H1 (cell line): ENCODE data around the gene OPN3. TPM values are rescaled to one million over a fixed set of nuclear protein-coding genes. Genes with fewer than 3 reads are reported as not detected.

Experiments used
- CTCF ChIA-PET: fragments of 300-600 bp; sonication (Branson Sonifier 250); formaldehyde crosslinking; loops from one replicate; lab custom pipeline; 2021; ENCODE audit not compliant: partially characterized antibody; lab: Charles Lee
- POLR2A ChIA-PET: fragments of 300-600 bp; sonication (Branson Sonifier 250); formaldehyde crosslinking; loops from one replicate; lab custom pipeline; 2021; ENCODE audit warnings: inconsistent platforms; ENCODE audit not compliant: partially characterized antibody; lab: Charles Lee
- DNase-seq, 2 experiments: peaks; one replicate each; pipeline versions ENCODE4 v3.0.0 to v3.0.0-alpha.2; 2010 to 2022; ENCODE audit warnings: low spot score in 2 of 2, low read depth in 1 of 2, mixed read lengths in 1 of 2
- FAIRE-seq: peaks from 2 replicates; lab custom pipeline; 2011; peaks lifted over from hg19 to GRCh38; lab: Jason Lieb, UNC
- H2AFZ ChIP-seq: 2 replicates; pipeline ENCODE4 v1.8.1; 2012; ENCODE audit warnings: low read length, inconsistent platforms
- H2AK5ac ChIP-seq: 2 replicates; pipeline ENCODE4 v1.6.1; 2013; ENCODE audit warnings: low read depth, low read length
- H2BK120ac ChIP-seq: replicated peaks from 2 replicates; pipeline ENCODE3; 2013; ENCODE audit warnings: low read depth, low read length, inconsistent platforms
- H2BK12ac ChIP-seq: 2 replicates; pipeline ENCODE4 v1.6.1; 2013; ENCODE audit warnings: low read depth, low read length
- H2BK15ac ChIP-seq: 2 replicates; pipeline ENCODE4 v1.6.1; 2013; ENCODE audit warnings: low read length
- H2BK20ac ChIP-seq: 2 replicates; pipeline ENCODE4 v1.6.1; 2013; ENCODE audit warnings: low read length
- H2BK5ac ChIP-seq: 2 replicates; pipeline ENCODE4 v1.6.1; 2013; ENCODE audit warnings: low read depth, low read length
- H3K14ac ChIP-seq: 2 replicates; pipeline ENCODE4 v1.6.1; 2013; ENCODE audit warnings: inconsistent platforms; ENCODE audit not compliant: insufficient read length
- H3K18ac ChIP-seq: 2 replicates; pipeline ENCODE4 v1.6.1; 2013; ENCODE audit warnings: low read length; ENCODE audit errors: extremely low read depth
- H3K23ac ChIP-seq: 2 replicates; pipeline ENCODE4 v1.6.1; 2013; ENCODE audit warnings: inconsistent platforms; ENCODE audit not compliant: insufficient read length
- H3K23me2 ChIP-seq: 2 replicates; pipeline ENCODE4 v1.6.1; 2013; ENCODE audit warnings: low read depth, low read length
- H3K27ac ChIP-seq: 2 replicates; pipeline ENCODE4 v1.6.1; 2011; ENCODE audit warnings: low read depth, low read length, inconsistent platforms
- H3K27me3 ChIP-seq, 4 experiments: replicated peaks in 1 of 4; 1 replicate in 1 of 4; 2 replicates in 3 of 4; pipeline versions ENCODE4 v1.6.1 to v1.8.1; 2011 to 2013; ENCODE audit warnings: low read length in 3 of 4, mild to moderate bottlenecking in 3 of 4, inconsistent platforms in 2 of 4, mixed read lengths in 2 of 4, moderate library complexity in 1 of 4; ENCODE audit not compliant: control insufficient read depth in 3 of 4, insufficient read depth in 3 of 4; ENCODE audit errors: extremely low read depth in 1 of 4
- H3K36me3 ChIP-seq, 4 experiments: 2 replicates each; pipeline versions ENCODE4 v1.6.1 to v1.8.1; 2011 to 2013; ENCODE audit warnings: mild to moderate bottlenecking in 4 of 4, low read length in 3 of 4, moderate library complexity in 2 of 4, control low read depth in 1 of 4, inconsistent platforms in 1 of 4; ENCODE audit not compliant: insufficient read depth in 4 of 4, control insufficient read depth in 2 of 4
- H3K4ac ChIP-seq: replicated peaks from 2 replicates; pipeline ENCODE3; 2013; ENCODE audit warnings: low read length, low read depth, mixed read lengths, inconsistent platforms; ENCODE audit not compliant: insufficient read length
- H3K4me1 ChIP-seq, 4 experiments: replicated peaks in 1 of 4; 1 replicate in 1 of 4; 2 replicates in 3 of 4; pipeline versions ENCODE4 v1.6.1 to v1.8.1; 2011 to 2013; ENCODE audit warnings: low read length in 3 of 4, inconsistent platforms in 2 of 4, mixed read lengths in 1 of 4; ENCODE audit not compliant: insufficient read depth in 4 of 4, control insufficient read depth in 3 of 4
- H3K4me2 ChIP-seq, 2 experiments: 2 replicates each; pipeline versions ENCODE4 v1.6.1 to v1.8.1; 2011 to 2013; ENCODE audit warnings: low read depth in 2 of 2, low read length in 2 of 2, control low read depth in 1 of 2, inconsistent platforms in 1 of 2, mild to moderate bottlenecking in 1 of 2; ENCODE audit not compliant: insufficient read depth in 1 of 2
- H3K4me3 ChIP-seq, 4 experiments: fragments of 200-600, 300-600 bp in 1 of 4; sonication (generic), shearing (Covaris generic), sonication (Bioruptor Twin) in 1 of 4; 2 replicates each; pipeline versions ENCODE4 v1.5.1 to v1.8.1; 2011 to 2016; ENCODE audit warnings: low read length in 4 of 4, low read depth in 3 of 4, control low read depth in 2 of 4, inconsistent platforms in 2 of 4, mild to moderate bottlenecking in 2 of 4, mixed read lengths in 1 of 4, moderate library complexity in 1 of 4; ENCODE audit not compliant: insufficient read depth in 2 of 4; ENCODE audit errors: extremely low read depth in 1 of 4
- H3K56ac ChIP-seq: replicated peaks from 2 replicates; pipeline ENCODE3; 2013; ENCODE audit warnings: low read depth, mild to moderate bottlenecking, mixed read lengths, low read length, inconsistent platforms; ENCODE audit not compliant: insufficient read length
- H3K79me1 ChIP-seq: 2 replicates; pipeline ENCODE4 v1.6.1; 2013; ENCODE audit warnings: low read depth, low read length, control low read depth
- H3K79me2 ChIP-seq, 2 experiments: 2 replicates each; pipeline versions ENCODE4 v1.6.1 to v1.8.1; 2012 to 2013; ENCODE audit warnings: low read length in 2 of 2, mild to moderate bottlenecking in 2 of 2, inconsistent platforms in 1 of 2; ENCODE audit not compliant: insufficient read depth in 2 of 2, control insufficient read depth in 1 of 2
- H3K9ac ChIP-seq, 4 experiments: replicated peaks in 1 of 4; 1 replicate in 1 of 4; 2 replicates in 3 of 4; pipeline versions ENCODE4 v1.6.1 to v1.8.1; 2011 to 2013; ENCODE audit warnings: low read depth in 3 of 4, low read length in 3 of 4, control low read depth in 2 of 4, mild to moderate bottlenecking in 2 of 4, moderate library complexity in 2 of 4, inconsistent platforms in 1 of 4; ENCODE audit errors: extremely low read depth in 1 of 4
- H3K9me3 ChIP-seq, 2 experiments: 2 replicates each; pipeline versions ENCODE4 v1.6.1 to v1.8.1; 2012 to 2013; ENCODE audit warnings: mild to moderate bottlenecking in 2 of 2, moderate library complexity in 2 of 2, control low read depth in 1 of 2, inconsistent platforms in 1 of 2, low read depth in 1 of 2, low read length in 1 of 2, mixed read lengths in 1 of 2; ENCODE audit not compliant: insufficient read depth in 2 of 2
- H4K20me1 ChIP-seq, 2 experiments: replicated peaks in 1 of 2; 2 replicates each; pipeline versions ENCODE3 to v1.8.1; 2011 to 2013; ENCODE audit warnings: inconsistent platforms in 2 of 2, low read length in 2 of 2, mild to moderate bottlenecking in 1 of 2; ENCODE audit not compliant: insufficient read depth in 2 of 2, control insufficient read depth in 1 of 2
- H4K5ac ChIP-seq: 2 replicates; pipeline ENCODE4 v1.6.1; 2013; ENCODE audit warnings: low read length, low read depth, mixed read lengths, inconsistent platforms; ENCODE audit not compliant: insufficient read length
- H4K8ac ChIP-seq: 2 replicates; pipeline ENCODE4 v1.8.0; 2013; ENCODE audit warnings: mild to moderate bottlenecking, moderate library complexity, low read length, inconsistent platforms; ENCODE audit not compliant: insufficient read depth; ENCODE audit errors: extremely low read depth
- H4K91ac ChIP-seq: replicated peaks from 2 replicates; pipeline ENCODE3; 2013; ENCODE audit warnings: low read length, mixed read lengths, inconsistent platforms; ENCODE audit not compliant: insufficient read length
- CEBPB ChIP-seq: IDR thresholded peaks from 2 replicates; pipeline ENCODE4 v1.6.1; 2012; ENCODE audit warnings: low read depth, low read length
- CREB1 ChIP-seq: IDR thresholded peaks from 2 replicates; pipeline ENCODE4 v1.6.1; 2012; ENCODE audit warnings: inconsistent platforms
- E2F6 ChIP-seq: IDR thresholded peaks from 2 replicates; pipeline ENCODE4 v1.6.1; 2012; ENCODE audit warnings: inconsistent platforms
- JUN ChIP-seq: IDR thresholded peaks from 2 replicates; pipeline ENCODE4 v1.6.1; 2011; ENCODE audit warnings: low read depth, mild to moderate bottlenecking, improper control_type of control experiment, low read length
- KDM4A ChIP-seq: IDR thresholded peaks from one replicate; pipeline ENCODE4 v1.7.1; 2012; ENCODE audit warnings: low read depth, mild to moderate bottlenecking, moderate library complexity, low read length, inconsistent platforms; ENCODE audit not compliant: severe bottlenecking
- NRF1 ChIP-seq: IDR thresholded peaks from 2 replicates; pipeline ENCODE4 v1.6.1; 2011; ENCODE audit warnings: mild to moderate bottlenecking, low read depth, low read length, improper control_type of control experiment
- YY1 ChIP-seq: IDR thresholded peaks from 2 replicates; pipeline ENCODE4 v1.6.1; 2011; ENCODE audit warnings: low read depth, mild to moderate bottlenecking, low read length
- ZNF274 ChIP-seq: IDR thresholded peaks from 2 replicates; pipeline ENCODE4 v1.7.0; 2012; ENCODE audit warnings: low read length, borderline replicate concordance; ENCODE audit errors: extremely low read depth
- WGBS, 2 experiments: shearing (Covaris generic) in 1 of 2; methylation state at CpG; one replicate each; pipeline versions ENCODE4 v1.1.6 to v1.1.7; 2013 to 2015; ENCODE audit warnings: low lambda C conversion rate in 2 of 2, mixed read lengths in 2 of 2, inconsistent platforms in 1 of 2, low coverage in 1 of 2, missing lambda C conversion rate in 1 of 2; ENCODE audit not compliant: insufficient replicate concordance in 2 of 2, insufficient coverage in 1 of 2, insufficient read length in 1 of 2; ENCODE audit errors: extremely low coverage in 1 of 2, missing lambda C conversion rate in 1 of 2; 5-methylcytosine and 5-hydroxymethylcytosine counted together
- long read RNA-seq, 2 experiments: library from RNA in 1 of 2; library from capped mRNA in 1 of 2; stranded (forward); transcript quantifications; one replicate each; pipeline ENCODE4 v2.0.0, GENCODE V29; 2021; ENCODE audit warnings: inconsistent platforms in 1 of 2
- polyA minus RNA-seq, 3 experiments: library from RNA; depleted of rRNA, polyadenylated mRNA; stranded (reverse); fragments of >200 nt; gene quantifications; 1 replicate in 2 of 3; 2 replicates in 1 of 3; pipeline ENCODE4 v1.2.3, GENCODE V29; 2011
- polyA plus RNA-seq, 7 experiments: library from polyadenylated mRNA; depleted of rRNA in 3 of 7; stranded (reverse) in 5 of 7; unstranded in 2 of 7; fragments of >200 nt in 5 of 7; fragments of 200-250 nt in 2 of 7; gene quantifications; 1 replicate in 5 of 7; 2 replicates in 1 of 7; 4 replicates in 1 of 7; pipeline versions ENCODE4 v1.2.1 to v1.2.3, GENCODE V29; 2011 to 2013; ENCODE audit warnings: missing spikeins in 2 of 7, mixed read lengths in 2 of 7
- total RNA-seq: library from RNA; stranded (reverse); fragmentation: NEBNext Ultra II Directional; extraction: Animal tissue kit (Norgen Biotek cat#: 25700); gene quantifications from 2 replicates; pipeline ENCODE4 v1.2.1, GENCODE V29; 2021

Gene OPN3
- 18.1 and 19.4 TPM in 2 replicates for total RNA-seq
- 8.0 and 8.8 TPM in 2 replicates for polyA plus RNA-seq (2011; rRNA removed)
- polyA plus RNA-seq (2011; cell fraction: cytosol; rRNA removed), result 12.7 TPM
- polyA plus RNA-seq (2011; cell fraction: nucleus; rRNA removed), result 11.3 TPM
- polyA plus RNA-seq (2012, experiment 1 of 2), result 10.0 to 15.4 TPM (median 10.9 TPM) in 4 replicates
- 4.8 TPM for polyA plus RNA-seq (2012, experiment 2 of 2)
- polyA plus RNA-seq (2013, experiment 1 of 2), result 14.6 TPM
- polyA plus RNA-seq (2013, experiment 2 of 2), result 16.1 TPM
- polyA minus RNA-seq (2011; rRNA and poly(A)+ RNA removed), result 14.6 and 16.9 TPM in 2 replicates
- 18.4 TPM for polyA minus RNA-seq (2011; cell fraction: cytosol; rRNA and poly(A)+ RNA removed)
- polyA minus RNA-seq (2011; cell fraction: nucleus; rRNA and poly(A)+ RNA removed), result 18.9 TPM
- long read RNA-seq, experiment 1, transcript OPN3-206 (3 exons, 1,816 nt), result major isoform, 12 of 103 reads
- long read RNA-seq, experiment 1, transcript OPN3-201 (4 exons, 2,620 nt), result minor isoform, 6 of 103 reads
- long read RNA-seq, experiment 1, partial matches to known transcripts, result 2 of 103 reads
- long read RNA-seq, experiment 1, other reads (novel, unspliced or antisense), result 83 of 103 reads
- long read RNA-seq, experiment 2, result 0 reads

GRCh38 chr1:241640149-241640866 is at the start of gene OPN3, which contains the start of gene CHML:
Gene OPN3, minus strand, starts transcription at chr1:241640369. Its CDS starts 115 bp downstream, at chr1:241640254.
Gene CHML, minus strand, starts transcription at chr1:241640369. Its CDS starts 4,603 bp downstream, at chr1:241635766.
- Histone ChIP-seq H3K56ac (peak within 1 kb of the TSS; percentile 88), H3K23ac (no peak within 1 kb of the TSS), H3K4me3 (peak within 1 kb of the TSS; percentile 96 to 100 (median 98)), H2BK5ac (peak within 1 kb of the TSS; percentile 95), H3K23me2 (peaks cover 4% of the 10 kb centered on the region; the same call in 1 of the 2 replicates), H2BK12ac (peak within 1 kb of the TSS; percentile 84), H2BK120ac (peak within 1 kb of the TSS; percentile 71), H2BK15ac (0 out of 2 replicates have a peak within 1 kb of the TSS, but pooled peaks have one; percentile 29), H3K36me3 (peaks cover 0 to 9% (median 2%) of the 10 kb centered on the region in 4 experiments; a peak in 5 of 8 replicates), H3K9me3 (peaks cover 0 to 6% of the 10 kb centered on the region in 2 experiments; a peak in 1 of 4 replicates), H4K5ac (peak within 1 kb of the TSS; percentile 94), H3K18ac (peak within 1 kb of the TSS; percentile 98), H4K20me1 (peaks cover 0 to 10% of the 10 kb centered on the region in 2 experiments), H3K79me1 (peaks cover 3% of the 10 kb centered on the region; the same call in 1 of the 2 replicates), H3K4me1 (peaks cover 0 to 7% (median 3%) of the 10 kb centered on the region in 4 experiments; a peak in 5 of 7 replicates), H4K8ac (peak within 1 kb of the TSS; percentile 90), H2BK20ac (no peak within 1 kb of the TSS; the same call in 1 of the 2 replicates), H3K79me2 (peaks cover 3 to 44% of the 10 kb centered on the region in 2 experiments; a peak in 3 of 4 replicates), H3K14ac (peak within 1 kb of the TSS; percentile 82), H3K27ac (peak within 1 kb of the TSS; percentile 91), H3K4ac (peak within 1 kb of the TSS; percentile 97), H3K9ac (peak within 1 kb of the TSS; percentile 88 to 97 (median 94)), H2AFZ (peak within 1 kb of the TSS; percentile 81; the same call in 1 of the 2 replicates), H3K27me3 (no peaks in the 10 kb centered on the region; a peak in 1 of 7 replicates), H2AK5ac (0 out of 2 replicates have a peak within 1 kb of the TSS, but pooled peaks have one; percentile 24), H4K91ac (peak within 1 kb of the TSS; percentile 96), H3K4me2 (peak within 1 kb of the TSS; percentile 71 to 76)
- ChIA-PET POLR2A (interaction anchor here (0.6 to 1.1 kb wide), 3 partner anchors 17 to 758 kb away, joined by 3 read pairs; no protein-coding TSS in a partner anchor), CTCF (interaction anchor here (0.9 to 2.0 kb wide), 2 partner anchors 30 to 56 kb away, joined by 3 to 6 read pairs; no protein-coding TSS in a partner anchor)
- DNase-seq, result peak; percentile 62 to 95
- WGBS, 2 experiments, result 27% methylated on average over 14 of the region's 81 CpGs; no CpG with 5 or more reads in 1 of the 2 experiments
- FAIRE-seq, result no peak
- TF ChIP-seq CREB1 (peak; percentile 41; the same call in 1 of the 2 replicates), YY1 (no peak; the same call in 1 of the 2 replicates), CEBPB (no peak), E2F6 (peak; percentile 72; the same call in 1 of the 2 replicates), JUN (no peak), NRF1 (no peak), ZNF274 (no peak), KDM4A (no peak)
